ACHN (cell line): ENCODE measurements around the gene FRS2.

Experiments
- DNase-seq: peaks from one replicate; pipeline ENCODE4 v3.0.0-alpha.2; 2015
- in situ Hi-C: cut with HindIII; loops from 2 replicates; pipeline ENCODE4 v1.10.0; 2017; ENCODE audit warnings: low sequenced_read_pairs, low pct_ligation_motif_present, low pct_unique_long_range_greater_than_20kb

FRS2 gene

GRCh38 chr12:69515394-69515930, 45.3 kb downstream of the FRS2 start:
- no peak for DNase-seq
- in situ Hi-C loops, result no loop called here

GRCh38 chr12:69516950-69517349, 46.8 kb downstream of the FRS2 start:
- in situ Hi-C loops, result no loop called here
- DNase-seq, result no peak

GRCh38 chr12:69517406-69517805, 47.2 kb downstream of the FRS2 start:
- no peak for DNase-seq
- in situ Hi-C loops, result no loop called here

- no peak for DNase-seq
These were observed 49.7 kb downstream of the FRS2 start for GRCh38 chr12:69519871-69520270.

GRCh38 chr12:69523433-69524330, 53.5 kb downstream of the FRS2 start:
- in situ Hi-C loops, result no loop called here
- no peak for DNase-seq

More at GRCh38 chr12:69519871-69520270, 49.7 kb downstream of the FRS2 start:
- in situ Hi-C loops, result no loop called here

- no peak for DNase-seq
- in situ Hi-C loops, result no loop called here
These were observed 54.1 kb downstream of the FRS2 start for GRCh38 chr12:69524331-69524630.

GRCh38 chr12:69524755-69525469, 54.7 kb downstream of the FRS2 start:
- in situ Hi-C loops, result no loop called here
- DNase-seq, result no peak

GRCh38 chr12:69527506-69528272, 57.5 kb downstream of the FRS2 start:
- in situ Hi-C loops, result no loop called here
- no peak for DNase-seq

GRCh38 chr12:69529021-69529420, 58.8 kb downstream of the FRS2 start:
- in situ Hi-C loops, result no loop called here

GRCh38 chr12:69533844-69534243, 63.7 kb downstream of the FRS2 start:
- DNase-seq, result peak; percentile 29
- in situ Hi-C loops, result no loop called here

More at GRCh38 chr12:69529021-69529420, 58.8 kb downstream of the FRS2 start:
- no peak for DNase-seq

- DNase-seq, result peak; percentile 100
- in situ Hi-C loops, result no loop called here
These were observed 64.2 kb downstream of the FRS2 start for GRCh38 chr12:69534389-69534822.

GRCh38 chr12:69540987-69541386, 70.8 kb downstream of the FRS2 start:
- DNase-seq, result peak; percentile 20
- in situ Hi-C loops, result no loop called here

GRCh38 chr12:69544087-69544486, 73.9 kb downstream of the FRS2 start:
- DNase-seq, result no peak
- in situ Hi-C loops, result no loop called here

GRCh38 chr12:69545081-69545480, 74.9 kb downstream of the FRS2 start:
- DNase-seq, result no peak
- in situ Hi-C loops, result no loop called here

GRCh38 chr12:69546693-69547438, 76.7 kb downstream of the FRS2 start:
- no peak for DNase-seq
- in situ Hi-C loops, result no loop called here

GRCh38 chr12:69548687-69549086, 78.5 kb downstream of the FRS2 start:
- in situ Hi-C loops, result no loop called here
- DNase-seq, result no peak

GRCh38 chr12:69550569-69551350, 80.6 kb downstream of the FRS2 start:
- in situ Hi-C loops, result no loop called here
- no peak for DNase-seq
